Gastroesophageal sphincter (tissue), 3 donors: ENCODE results near the gene CHCHD6.

Source experiments
- CTCF ChIP-seq, 4 experiments: fragments of 200-600 bp in 2 of 4; fragments of 450-650 bp in 2 of 4; sonication (generic) in 1 of 4; IDR thresholded peaks; one replicate each; pipeline ENCODE4 v1.5.1; 2017 to 2019; ENCODE audit warnings: antibody characterized with exemption in 4 of 4, mild to moderate bottlenecking in 2 of 4, moderate library complexity in 2 of 4
- EP300 ChIP-seq: sonication (generic); formaldehyde crosslinking; IDR thresholded peaks from one replicate; pipeline ENCODE4 v1.6.1; 2017; ENCODE audit warnings: antibody characterized with exemption, mild to moderate bottlenecking
- POLR2A ChIP-seq, 2 donors: fragments of 450-650 bp; IDR thresholded peaks; one replicate each; pipeline ENCODE4 v1.6.1; 2017; ENCODE audit warnings: antibody characterized with exemption in 2 of 2, mild to moderate bottlenecking in 2 of 2, moderate library complexity in 1 of 2

- TF ChIP-seq CTCF (IDR thresholded peaks at IDR 0.05) = no peak
- no peak for TF ChIP-seq POLR2A (IDR thresholded peaks at IDR 0.05)
- TF ChIP-seq EP300 = no peak
Measured at GRCh38 chr3:126885425-126885824, 181.4 kb downstream of the CHCHD6 start.
